IPS-15b (cell line): ENCODE results near the gene DDR1.
"Not testable (repeated sequence)": the region's sequence is repeated elsewhere in the genome, so short reads cannot be mapped to it uniquely, and the experiment has no call there.

Experiments used
- H3K27me3 ChIP-seq: one replicate; pipeline ENCODE4 v1.6.1; 2013; ENCODE audit warnings: low read length; ENCODE audit not compliant: control insufficient read depth, insufficient read depth
- H3K36me3 ChIP-seq: one replicate; pipeline ENCODE4 v1.6.1; 2013; ENCODE audit warnings: low read length; ENCODE audit not compliant: control insufficient read depth, insufficient read depth
- H3K4me1 ChIP-seq: one replicate; pipeline ENCODE4 v1.6.1; 2013; ENCODE audit warnings: mild to moderate bottlenecking, low read length; ENCODE audit not compliant: control insufficient read depth, insufficient read depth
- H3K4me3 ChIP-seq: one replicate; pipeline ENCODE4 v1.5.1; 2013; ENCODE audit warnings: low read depth, low read length
- H3K9ac ChIP-seq: one replicate; pipeline ENCODE4 v1.6.1; 2013; ENCODE audit warnings: low read depth, mild to moderate bottlenecking, low read length
- H3K9me3 ChIP-seq: one replicate; pipeline ENCODE4 v1.6.1; 2013; ENCODE audit warnings: mild to moderate bottlenecking, low read length; ENCODE audit not compliant: control insufficient read depth, insufficient read depth

DDR1 gene

DNA sequence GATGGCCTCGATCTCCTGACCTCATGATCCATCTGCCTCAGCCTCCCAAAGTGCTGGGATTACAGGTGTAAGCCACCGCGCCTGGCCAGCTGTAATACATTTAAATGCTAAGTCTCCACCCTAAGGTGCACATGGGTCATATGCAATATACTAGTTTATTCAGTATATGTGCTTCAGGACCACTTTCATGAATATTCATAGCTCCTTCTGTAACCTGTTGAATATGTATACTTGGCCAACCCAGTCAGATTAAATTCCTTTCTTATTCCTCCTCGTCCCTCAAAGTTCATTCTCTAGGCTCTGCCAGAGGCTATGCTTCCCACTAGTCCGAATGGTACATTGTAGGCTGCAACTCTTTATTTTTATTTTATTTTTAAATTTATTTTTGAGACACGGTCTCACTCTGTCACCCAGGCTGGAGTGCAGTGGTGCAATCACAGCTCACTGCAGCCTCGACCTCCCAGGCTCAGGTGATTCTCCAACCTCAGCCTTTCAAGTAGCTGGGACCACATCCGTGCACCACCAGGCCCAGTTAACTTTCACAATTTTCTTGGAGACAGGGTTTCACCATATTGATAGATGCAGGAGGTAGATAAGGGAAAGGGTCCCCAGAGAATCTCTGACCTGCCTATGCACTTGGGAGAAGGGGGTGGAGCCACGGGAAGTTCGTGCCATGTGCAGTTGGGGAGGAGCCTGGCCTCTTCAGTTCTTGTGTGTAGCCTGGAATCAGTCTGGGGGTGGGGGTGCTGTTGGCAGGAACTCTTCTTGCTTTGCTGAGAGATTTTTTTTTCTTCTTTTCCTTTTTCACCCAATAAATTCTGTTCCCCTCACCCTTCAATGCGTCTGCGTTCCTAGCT, 41.3 kb upstream of the DDR1 start:
- peaks cover 18% of the 10 kb centered on the region for H3K36me3 ChIP-seq
- H3K4me3 ChIP-seq, result no peak overlapping the region

DNA sequence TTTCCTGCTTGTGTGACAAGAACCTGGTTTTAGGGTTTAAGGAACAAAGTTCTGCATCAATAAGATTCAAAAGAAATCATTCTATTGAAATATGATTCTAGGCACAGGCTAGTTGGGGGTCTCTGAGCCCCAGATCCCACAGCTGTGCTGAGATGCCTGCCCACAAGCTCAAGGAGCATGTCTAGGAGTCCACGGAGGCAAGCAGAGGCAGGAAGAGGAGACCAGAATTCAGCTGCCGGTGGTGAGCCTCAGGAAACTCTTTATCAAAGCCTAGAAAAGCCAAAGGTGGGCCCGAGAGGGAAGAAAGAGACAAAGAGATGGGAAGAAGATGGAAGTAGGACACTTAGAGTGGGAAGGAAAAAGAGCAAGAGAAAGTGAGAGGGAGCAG, 40.7 kb upstream of the DDR1 start:
- Histone ChIP-seq H3K4me3 (no peak overlapping the region), H3K9ac (no peak overlapping the region), H3K27me3 (no peaks in the 10 kb centered on the region), H3K9me3 (no peaks in the 10 kb centered on the region), H3K4me1 (peaks cover 21% of the 10 kb centered on the region), H3K36me3 (peaks cover 18% of the 10 kb centered on the region)

More for the DNA sequence above, 41.3 kb upstream of the DDR1 start:
- H3K9me3 ChIP-seq, result no peaks in the 10 kb centered on the region
- H3K4me1 ChIP-seq, result peaks cover 22% of the 10 kb centered on the region
- H3K9ac ChIP-seq, result no peak overlapping the region
- H3K27me3 ChIP-seq, result no peaks in the 10 kb centered on the region

- Histone ChIP-seq H3K36me3 (peaks cover 17% of the 10 kb centered on the region), H3K4me3 (no peak overlapping the region), H3K4me1 (peaks cover 21% of the 10 kb centered on the region), H3K27me3 (no peaks in the 10 kb centered on the region), H3K9ac (no peak overlapping the region), H3K9me3 (no peaks in the 10 kb centered on the region)
Observed at GRCh38 chr6:30844118-30844535, 40.2 kb upstream of the DDR1 start.

DNA sequence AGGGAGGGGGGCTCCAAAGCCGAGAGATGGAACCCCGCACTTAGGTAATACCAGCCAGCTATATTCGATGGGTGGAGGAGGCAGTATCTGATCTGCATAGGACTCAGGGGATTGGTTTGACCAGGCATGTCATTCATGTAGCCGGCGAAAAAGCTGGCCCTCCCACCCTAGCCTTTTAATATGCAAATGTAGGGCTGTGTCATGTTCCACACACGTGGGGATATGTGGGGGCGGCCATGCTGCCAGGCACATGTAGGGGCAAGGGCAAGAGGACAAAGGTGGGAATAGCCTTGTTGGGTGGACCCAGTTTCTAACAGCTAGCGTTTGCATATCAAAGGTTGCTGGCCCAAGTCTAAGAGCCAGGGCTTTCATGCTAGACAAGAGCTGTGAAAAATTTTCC, 39.1 kb upstream of the DDR1 start:
- Histone ChIP-seq H3K9me3 (no peaks in the 10 kb centered on the region), H3K4me3 (no peak overlapping the region), H3K27me3 (no peaks in the 10 kb centered on the region), H3K9ac (no peak overlapping the region), H3K4me1 (peaks cover 21% of the 10 kb centered on the region), H3K36me3 (peaks cover 9% of the 10 kb centered on the region)

GRCh38 chr6:30847421-30847970, 36.8 kb upstream of the DDR1 start:
- Histone ChIP-seq H3K4me3 (peak overlapping the region; percentile 65), H3K4me1 (peaks cover 21% of the 10 kb centered on the region), H3K27me3 (no peaks in the 10 kb centered on the region), H3K9me3 (peaks cover 14% of the 10 kb centered on the region), H3K9ac (peak overlapping the region; percentile 76), H3K36me3 (peaks cover 4% of the 10 kb centered on the region)

- peaks cover 4% of the 10 kb centered on the region for H3K36me3 ChIP-seq
- peak overlapping the region; percentile 76 for H3K9ac ChIP-seq
- peaks cover 15% of the 10 kb centered on the region for H3K9me3 ChIP-seq
- peak overlapping the region; percentile 65 for H3K4me3 ChIP-seq
- peaks cover 21% of the 10 kb centered on the region for H3K4me1 ChIP-seq
- H3K27me3 ChIP-seq, result no peaks in the 10 kb centered on the region
Observed at GRCh38 chr6:30847971-30848436, 36.3 kb upstream of the DDR1 start.

DNA sequence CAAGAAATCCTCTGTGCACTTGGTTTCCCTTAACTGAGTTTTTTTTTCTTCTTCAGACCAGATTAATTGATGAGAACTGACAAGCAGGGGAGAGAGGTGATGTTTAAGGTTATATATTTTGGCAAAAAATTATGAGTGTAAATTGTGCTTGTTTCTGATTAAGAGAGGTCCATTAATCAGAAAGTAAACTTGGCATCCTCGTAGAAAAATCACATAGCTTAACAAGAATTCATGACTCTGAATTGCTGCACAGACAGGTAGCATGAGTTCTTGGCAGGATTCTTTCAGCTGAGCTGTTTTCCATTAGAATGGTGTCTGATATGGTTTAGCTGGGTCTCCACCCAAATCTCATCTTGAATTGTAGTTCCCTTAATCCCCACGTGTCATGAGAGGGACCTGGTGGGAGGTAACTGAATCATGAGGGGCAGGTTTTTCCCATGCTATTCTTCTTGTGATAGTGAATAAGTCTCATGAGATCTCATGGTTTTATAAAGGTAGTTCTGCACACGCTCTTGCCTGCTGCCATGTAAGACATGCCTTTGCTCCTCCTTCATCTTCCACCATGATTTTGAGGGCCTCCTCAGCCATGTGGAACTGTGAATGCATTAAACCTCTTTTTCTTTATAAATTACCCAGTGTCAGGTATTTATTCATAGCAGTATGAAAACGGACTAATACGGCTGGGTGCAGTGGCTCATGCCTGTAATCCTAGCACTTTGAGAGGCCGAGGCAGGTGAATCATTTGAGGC, 34.2 kb upstream of the DDR1 start:
- no peak overlapping the region for H3K4me3 ChIP-seq
- H3K4me1 ChIP-seq, result peaks cover 7% of the 10 kb centered on the region
- H3K9me3 ChIP-seq, result peaks cover 15% of the 10 kb centered on the region
- peaks cover 4% of the 10 kb centered on the region for H3K36me3 ChIP-seq
- H3K27me3 ChIP-seq, result no peaks in the 10 kb centered on the region
- no peak overlapping the region for H3K9ac ChIP-seq

DNA sequence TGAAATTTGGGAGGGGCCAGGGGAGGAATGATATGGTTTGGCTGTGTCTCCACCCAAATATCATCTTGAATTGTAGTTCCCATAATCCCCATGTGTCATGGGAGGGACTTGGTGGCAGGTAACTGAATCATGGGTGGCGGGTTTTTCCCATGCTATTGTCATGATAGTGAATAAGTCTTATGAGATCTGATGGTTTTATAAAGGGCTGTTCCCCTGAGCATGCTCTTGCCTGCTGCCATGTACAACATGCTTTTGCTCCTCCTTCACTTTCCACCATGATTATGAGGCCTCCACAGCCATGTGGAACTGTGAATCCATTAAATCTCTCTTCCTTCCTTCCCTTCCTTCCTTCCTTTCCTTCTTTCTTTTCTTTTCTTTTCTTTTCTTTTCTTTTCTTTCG, 31.9 kb upstream of the DDR1 start:
- peaks cover 15% of the 10 kb centered on the region for H3K9me3 ChIP-seq
- H3K4me1 ChIP-seq, H3K36me3 ChIP-seq, H3K27me3 ChIP-seq, H3K9ac ChIP-seq, H3K4me3 ChIP-seq: not testable (repeated sequence)

DNA sequence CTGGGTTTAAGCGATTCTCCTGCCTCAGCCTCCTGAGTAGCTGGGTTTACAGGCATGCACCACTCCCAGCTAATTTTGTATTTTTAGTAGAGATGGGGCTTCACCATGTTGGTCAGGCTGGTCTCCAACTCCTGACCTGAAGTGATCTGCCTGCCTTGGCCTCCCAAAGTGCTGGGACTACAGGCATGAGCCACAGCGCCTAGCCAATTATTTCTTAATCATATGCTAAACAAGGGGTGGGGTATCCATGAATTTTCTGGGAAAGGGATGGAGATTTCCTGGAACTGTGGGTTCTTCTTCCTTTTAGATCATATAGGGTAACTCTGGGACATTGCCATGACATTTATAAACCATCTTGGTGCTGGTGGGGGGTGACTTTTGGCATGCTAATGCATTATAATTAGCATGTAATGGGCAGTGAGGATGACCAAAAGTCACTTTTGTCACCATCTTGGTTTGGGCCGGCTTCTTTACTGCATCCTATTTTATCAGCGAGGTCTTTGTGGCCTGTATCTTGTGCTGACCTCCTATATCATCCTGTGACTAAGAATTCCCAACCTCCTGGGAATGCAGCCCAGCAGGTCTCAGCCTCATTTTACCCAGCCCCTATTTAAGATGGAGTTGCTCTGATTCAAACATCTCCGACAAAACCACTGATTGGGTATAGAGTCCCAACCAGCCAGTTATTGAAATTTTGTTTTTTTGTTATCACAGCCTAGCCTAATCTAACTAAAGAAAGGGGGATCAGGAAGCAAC, 29.9 kb upstream of the DDR1 start:
- Histone ChIP-seq H3K4me3 (no peak overlapping the region), H3K9ac (no peak overlapping the region), H3K27me3 (no peaks in the 10 kb centered on the region), H3K9me3 (peaks cover 21% of the 10 kb centered on the region), H3K4me1 (no peaks in the 10 kb centered on the region), H3K36me3 (no peaks in the 10 kb centered on the region)

GRCh38 chr6:30855429-30856075, 28.8 kb upstream of the DDR1 start:
- Histone ChIP-seq H3K27me3 (no peaks in the 10 kb centered on the region), H3K4me3 (no peak overlapping the region), H3K9ac (no peak overlapping the region), H3K36me3 (no peaks in the 10 kb centered on the region), H3K9me3 (peaks cover 21% of the 10 kb centered on the region), H3K4me1 (no peaks in the 10 kb centered on the region)

- H3K4me1 ChIP-seq, result no peaks in the 10 kb centered on the region
- H3K4me3 ChIP-seq, result no peak overlapping the region
- peaks cover 10% of the 10 kb centered on the region for H3K9me3 ChIP-seq
- H3K9ac ChIP-seq, result no peak overlapping the region
- no peaks in the 10 kb centered on the region for H3K36me3 ChIP-seq
- no peaks in the 10 kb centered on the region for H3K27me3 ChIP-seq
Observed at GRCh38 chr6:30857112-30857511, 27.2 kb upstream of the DDR1 start.
